GM13976 (cell line): ENCODE results near the gene HNRNPK.
"Not testable (repeated sequence)": the region's sequence is repeated elsewhere in the genome, so short reads cannot be mapped to it uniquely, and the experiment has no call there.

ENCODE experiments used
- DNase-seq: peaks from one replicate; pipeline ENCODE4 v3.0.0; 2012; ENCODE audit warnings: low spot score
- in situ Hi-C: fragments of 300-500 bp; cut with MboI; formaldehyde crosslinking; loops from one replicate; pipeline ENCODE4 v1.12.0; 2022; ENCODE audit warnings: low sequenced_read_pairs, mixed read lengths, inconsistent platforms; ENCODE audit not compliant: unreplicated experiment
- TF ChIP-seq, protein P1 (sequence below): IDR thresholded peaks from 2 replicates; pipeline ENCODE4 v1.5.1; 2012; ENCODE audit warnings: borderline replicate concordance, mild to moderate bottlenecking; ENCODE audit not compliant: insufficient read depth; ENCODE audit errors: extremely low read depth, missing control alignments, control extremely low read depth

The HNRNPK gene

DNA sequence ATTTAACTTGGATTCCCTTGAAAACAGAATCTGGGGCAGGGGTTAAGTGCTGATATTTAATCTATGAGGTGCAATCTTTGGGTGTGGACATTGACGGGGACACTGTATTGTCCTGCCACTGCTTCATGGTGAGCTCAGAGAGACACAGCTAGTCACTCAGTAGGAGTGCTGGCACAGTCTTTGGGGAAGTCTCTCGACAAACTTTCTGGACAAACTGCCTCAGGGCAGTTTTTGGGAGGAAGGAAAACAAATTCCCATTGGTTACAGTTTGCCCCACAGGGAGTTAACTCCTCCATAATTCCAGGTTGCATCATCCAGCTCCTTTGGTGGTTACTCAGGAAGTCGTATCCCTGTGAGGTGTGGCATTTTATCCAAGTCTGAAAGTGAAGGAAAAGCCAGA, 17.9 kb downstream of the HNRNPK start:
- in situ Hi-C loops = no loop called here
- TF ChIP-seq, protein P1, sequence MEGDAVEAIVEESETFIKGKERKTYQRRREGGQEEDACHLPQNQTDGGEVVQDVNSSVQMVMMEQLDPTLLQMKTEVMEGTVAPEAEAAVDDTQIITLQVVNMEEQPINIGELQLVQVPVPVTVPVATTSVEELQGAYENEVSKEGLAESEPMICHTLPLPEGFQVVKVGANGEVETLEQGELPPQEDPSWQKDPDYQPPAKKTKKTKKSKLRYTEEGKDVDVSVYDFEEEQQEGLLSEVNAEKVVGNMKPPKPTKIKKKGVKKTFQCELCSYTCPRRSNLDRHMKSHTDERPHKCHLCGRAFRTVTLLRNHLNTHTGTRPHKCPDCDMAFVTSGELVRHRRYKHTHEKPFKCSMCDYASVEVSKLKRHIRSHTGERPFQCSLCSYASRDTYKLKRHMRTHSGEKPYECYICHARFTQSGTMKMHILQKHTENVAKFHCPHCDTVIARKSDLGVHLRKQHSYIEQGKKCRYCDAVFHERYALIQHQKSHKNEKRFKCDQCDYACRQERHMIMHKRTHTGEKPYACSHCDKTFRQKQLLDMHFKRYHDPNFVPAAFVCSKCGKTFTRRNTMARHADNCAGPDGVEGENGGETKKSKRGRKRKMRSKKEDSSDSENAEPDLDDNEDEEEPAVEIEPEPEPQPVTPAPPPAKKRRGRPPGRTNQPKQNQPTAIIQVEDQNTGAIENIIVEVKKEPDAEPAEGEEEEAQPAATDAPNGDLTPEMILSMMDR = no peak
- no peak for DNase-seq

DNA sequence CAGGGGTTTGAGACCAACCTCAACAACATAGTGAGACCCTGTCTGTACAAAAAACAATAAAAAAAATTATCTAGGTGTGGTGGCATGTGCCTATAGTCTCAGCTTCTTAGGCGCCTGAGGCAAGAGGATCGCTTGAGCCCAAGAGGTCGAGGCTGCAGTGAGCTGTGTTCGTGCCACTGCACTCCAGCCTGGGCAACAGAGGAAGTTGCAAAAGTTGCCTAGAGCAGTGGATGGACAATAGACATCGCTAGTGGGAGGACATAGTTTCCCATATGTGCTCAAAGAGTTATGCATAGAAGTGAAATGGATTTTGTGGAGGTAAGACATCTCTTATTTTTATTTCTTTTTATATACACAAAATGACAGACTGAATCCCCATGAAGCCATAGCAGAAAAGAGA, 19.0 kb downstream of the HNRNPK start:
- in situ Hi-C loops = no loop called here
- TF ChIP-seq, protein P1 = no peak

DNA sequence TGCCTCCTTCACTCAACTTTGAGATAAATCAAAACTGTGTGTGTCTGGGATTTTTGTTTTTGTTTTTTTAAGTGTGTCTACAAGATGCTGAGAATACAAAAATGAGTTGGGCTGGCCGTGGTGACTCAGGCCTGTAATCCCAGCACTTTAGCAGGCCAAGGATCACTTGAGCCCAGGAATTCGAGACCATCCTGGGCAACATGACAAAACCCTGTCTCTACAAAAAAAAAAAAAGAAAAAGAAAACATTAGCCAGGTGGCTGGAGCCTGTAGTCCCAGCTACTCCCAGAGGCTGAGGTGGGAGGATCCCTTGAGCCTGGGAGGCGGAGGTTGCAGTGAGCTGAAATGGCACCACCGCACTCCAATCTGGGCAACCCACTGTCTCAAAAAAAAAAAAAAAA, 21.0 kb downstream of the HNRNPK start:
- DNase-seq = no peak
- TF ChIP-seq, protein P1 = no peak
- in situ Hi-C loops = no loop called here

More for the DNA sequence above, 19.0 kb downstream of the HNRNPK start:
- DNase-seq = no peak

DNA sequence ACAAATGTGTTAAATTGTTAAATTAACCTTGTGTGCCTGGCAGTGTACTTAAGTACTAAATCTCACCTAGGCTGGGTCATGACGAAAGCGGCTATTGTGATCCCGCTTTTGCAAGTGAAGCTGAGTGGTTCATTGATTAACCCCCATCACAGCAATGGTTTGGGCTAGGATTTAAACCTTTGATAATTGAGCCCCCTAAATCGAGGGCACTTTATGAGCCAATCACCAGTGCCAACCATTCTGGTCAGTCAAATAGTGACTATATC, 22.8 kb downstream of the HNRNPK start:
- in situ Hi-C loops = no loop called here
- no peak for DNase-seq
- TF ChIP-seq, protein P1 = no peak

DNA sequence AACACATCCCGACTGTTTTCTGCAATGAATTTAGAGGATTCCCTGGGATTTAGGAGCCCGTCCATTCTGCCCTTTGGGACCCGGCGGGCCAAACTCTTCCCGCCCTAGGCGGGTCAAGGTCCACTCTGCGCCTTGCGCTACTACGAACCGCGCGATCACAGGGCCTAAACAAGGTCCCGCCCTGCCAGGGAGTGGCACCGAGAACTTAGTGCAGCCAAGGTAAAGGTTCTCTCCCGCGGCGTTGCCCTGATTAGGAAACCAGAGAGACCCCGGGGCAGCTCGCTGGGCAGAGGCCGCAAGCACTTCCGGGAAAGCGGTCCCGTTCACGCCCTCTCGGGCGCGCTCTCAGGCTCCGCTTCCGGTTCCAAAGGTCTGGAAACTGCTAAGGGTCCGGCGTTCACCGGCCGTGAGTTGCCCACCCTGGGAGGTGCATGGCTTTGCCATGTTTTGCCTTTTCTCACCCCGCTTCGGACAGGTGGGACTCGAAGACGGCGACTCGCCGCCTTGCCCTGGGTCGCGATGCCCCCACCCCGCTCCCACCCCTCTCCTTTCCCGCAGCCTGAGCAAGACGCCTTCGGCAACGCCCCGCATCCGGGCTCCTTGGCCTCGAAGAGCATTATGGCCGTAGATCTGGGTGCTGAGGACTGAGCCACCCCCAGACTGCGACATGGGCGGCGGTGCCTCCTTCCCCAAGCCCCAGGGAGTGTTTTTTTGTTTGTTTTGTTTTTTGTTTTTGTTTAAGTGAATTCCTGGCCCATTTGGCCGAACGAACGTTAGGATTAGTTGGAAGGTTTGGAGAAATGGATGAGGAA, 23.4 kb downstream of the HNRNPK start:
- DNase-seq = peak; percentile 83
- in situ Hi-C loops = no loop called here
- TF ChIP-seq, protein P1 = no peak

DNA sequence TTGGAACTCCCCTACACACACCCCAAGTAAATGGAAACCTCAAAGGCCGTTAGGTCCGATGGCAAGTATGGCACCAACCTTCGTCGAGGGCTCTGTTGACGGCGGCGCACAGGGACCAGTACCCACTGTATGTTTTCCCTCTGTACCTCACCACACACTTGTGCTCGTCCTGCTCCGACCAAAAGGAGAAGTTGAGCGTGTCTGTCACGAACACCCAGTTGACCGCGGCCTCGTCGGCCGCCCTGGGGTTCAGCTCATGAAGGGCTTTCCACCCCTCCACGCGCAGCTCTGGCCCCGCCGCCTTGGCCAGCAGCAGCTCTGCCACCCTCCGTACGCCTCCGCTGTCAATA, 24.0 kb downstream of the HNRNPK start:
- TF ChIP-seq, protein P1 = no peak
- in situ Hi-C loops = no loop called here
- DNase-seq = peak; percentile 65

GRCh38 chr9:83948096-83948495, 31.9 kb downstream of the HNRNPK start:
- in situ Hi-C loops = not testable (repeated sequence)

More at GRCh38 chr9:83948096-83948495, 31.9 kb downstream of the HNRNPK start:
- DNase-seq = not testable (repeated sequence)
